ENCODE measurements around the gene SPP2.

SPP2 gene

GRCh38 chr2:234022424-234022823, 28.1 kb upstream of the SPP2 start:
- Histone ChIP-seq H3K9ac (ENCODE audit: low read depth, low read length) (no peak overlapping the region), H3K27ac (ENCODE audit: low read depth, low read length) (no peak overlapping the region), H3K4me1 (ENCODE audit: insufficient read depth, low read length) (no peaks in the 10 kb centered on the region), H3K9me3 (ENCODE audit: insufficient read depth, low read depth, low read length) (peaks cover 11% of the 10 kb centered on the region; the same call in 1 of the 2 replicates), H3K27me3 (ENCODE audit: insufficient read depth, low read length) (no peaks in the 10 kb centered on the region), H3K4me3 (ENCODE audit: low read length) (no peak overlapping the region), H3K36me3 (ENCODE audit: insufficient read depth, low read length) (no peaks in the 10 kb centered on the region)
- 100% methylated on average over 1 of the region's 1 CpG for WGBS

- WGBS: 93% methylated on average over 29 of the region's 29 CpGs
These were observed 26.2 kb upstream of the SPP2 start for GRCh38 chr2:234024304-234024703.

GRCh38 chr2:234025466-234025865, 25.0 kb upstream of the SPP2 start:
- H3K27ac ChIP-seq (ENCODE audit: low read depth, low read length): no peak overlapping the region
- peaks cover 11% of the 10 kb centered on the region; the same call in 1 of the 2 replicates for H3K9me3 ChIP-seq (ENCODE audit: insufficient read depth, low read depth, low read length)
- H3K9ac ChIP-seq (ENCODE audit: low read depth, low read length): no peak overlapping the region
- no peaks in the 10 kb centered on the region for H3K4me1 ChIP-seq (ENCODE audit: insufficient read depth, low read length)
- H3K27me3 ChIP-seq (ENCODE audit: insufficient read depth, low read length): no peaks in the 10 kb centered on the region
- H3K4me3 ChIP-seq (ENCODE audit: low read length): no peak overlapping the region
- no peaks in the 10 kb centered on the region for H3K36me3 ChIP-seq (ENCODE audit: insufficient read depth, low read length)
- WGBS: 87% methylated on average over 6 of the region's 10 CpGs

More at GRCh38 chr2:234024304-234024703, 26.2 kb upstream of the SPP2 start:
- Histone ChIP-seq H3K9ac (ENCODE audit: low read depth, low read length) (no peak overlapping the region), H3K9me3 (ENCODE audit: insufficient read depth, low read depth, low read length) (peaks cover 11% of the 10 kb centered on the region; the same call in 1 of the 2 replicates), H3K27ac (ENCODE audit: low read depth, low read length) (no peak overlapping the region), H3K4me3 (ENCODE audit: low read length) (no peak overlapping the region), H3K36me3 (ENCODE audit: insufficient read depth, low read length) (no peaks in the 10 kb centered on the region), H3K4me1 (ENCODE audit: insufficient read depth, low read length) (no peaks in the 10 kb centered on the region), H3K27me3 (ENCODE audit: insufficient read depth, low read length) (no peaks in the 10 kb centered on the region)

GRCh38 chr2:234025891-234026401, 24.6 kb upstream of the SPP2 start:
- H3K9me3 ChIP-seq (ENCODE audit: insufficient read depth, low read depth, low read length): peaks cover 11% of the 10 kb centered on the region; the same call in 1 of the 2 replicates
- no peaks in the 10 kb centered on the region for H3K4me1 ChIP-seq (ENCODE audit: insufficient read depth, low read length)
- H3K27me3 ChIP-seq (ENCODE audit: insufficient read depth, low read length): no peaks in the 10 kb centered on the region
- H3K27ac ChIP-seq (ENCODE audit: low read depth, low read length): no peak overlapping the region
- H3K4me3 ChIP-seq (ENCODE audit: low read length): no peak overlapping the region
- no peak overlapping the region for H3K9ac ChIP-seq (ENCODE audit: low read depth, low read length)
- WGBS: 85% methylated on average over 5 of the region's 5 CpGs
- no peaks in the 10 kb centered on the region for H3K36me3 ChIP-seq (ENCODE audit: insufficient read depth, low read length)

GRCh38 chr2:234026693-234027254, 23.7 kb upstream of the SPP2 start:
- 95% methylated on average over 9 of the region's 10 CpGs for WGBS
- Histone ChIP-seq H3K4me3 (ENCODE audit: low read length) (no peak overlapping the region), H3K4me1 (ENCODE audit: insufficient read depth, low read length) (no peaks in the 10 kb centered on the region), H3K36me3 (ENCODE audit: insufficient read depth, low read length) (no peaks in the 10 kb centered on the region), H3K9ac (ENCODE audit: low read depth, low read length) (no peak overlapping the region), H3K9me3 (ENCODE audit: insufficient read depth, low read depth, low read length) (peaks cover 11% of the 10 kb centered on the region; the same call in 1 of the 2 replicates), H3K27ac (ENCODE audit: low read depth, low read length) (no peak overlapping the region), H3K27me3 (ENCODE audit: insufficient read depth, low read length) (no peaks in the 10 kb centered on the region)

GRCh38 chr2:234027641-234028040, 22.9 kb upstream of the SPP2 start:
- Histone ChIP-seq H3K27me3 (ENCODE audit: insufficient read depth, low read length) (no peaks in the 10 kb centered on the region), H3K4me1 (ENCODE audit: insufficient read depth, low read length) (no peaks in the 10 kb centered on the region), H3K4me3 (ENCODE audit: low read length) (no peak overlapping the region), H3K36me3 (ENCODE audit: insufficient read depth, low read length) (no peaks in the 10 kb centered on the region), H3K9ac (ENCODE audit: low read depth, low read length) (no peak overlapping the region), H3K27ac (ENCODE audit: low read depth, low read length) (no peak overlapping the region), H3K9me3 (ENCODE audit: insufficient read depth, low read depth, low read length) (peaks cover 11% of the 10 kb centered on the region; the same call in 1 of the 2 replicates)
- 96% methylated on average over 1 of the region's 1 CpG for WGBS

GRCh38 chr2:234029150-234029733, 21.3 kb upstream of the SPP2 start:
- Histone ChIP-seq H3K9ac (ENCODE audit: low read depth, low read length) (no peak overlapping the region), H3K27ac (ENCODE audit: low read depth, low read length) (no peak overlapping the region), H3K4me3 (ENCODE audit: low read length) (no peak overlapping the region), H3K9me3 (ENCODE audit: insufficient read depth, low read depth, low read length) (peaks cover 4% of the 10 kb centered on the region; the same call in 1 of the 2 replicates), H3K27me3 (ENCODE audit: insufficient read depth, low read length) (no peaks in the 10 kb centered on the region), H3K4me1 (ENCODE audit: insufficient read depth, low read length) (no peaks in the 10 kb centered on the region), H3K36me3 (ENCODE audit: insufficient read depth, low read length) (no peaks in the 10 kb centered on the region)
- 90% methylated on average over 2 of the region's 4 CpGs for WGBS

- Histone ChIP-seq H3K27me3 (ENCODE audit: insufficient read depth, low read length) (no peaks in the 10 kb centered on the region), H3K4me3 (ENCODE audit: low read length) (no peak overlapping the region), H3K9me3 (ENCODE audit: insufficient read depth, low read depth, low read length) (no peaks in the 10 kb centered on the region), H3K9ac (ENCODE audit: low read depth, low read length) (no peak overlapping the region), H3K4me1 (ENCODE audit: insufficient read depth, low read length) (no peaks in the 10 kb centered on the region), H3K27ac (ENCODE audit: low read depth, low read length) (no peak overlapping the region), H3K36me3 (ENCODE audit: insufficient read depth, low read length) (no peaks in the 10 kb centered on the region)
- 61% methylated on average over 2 of the region's 2 CpGs for WGBS
These were observed 19.3 kb upstream of the SPP2 start for GRCh38 chr2:234031207-234031606.

GRCh38 chr2:234032279-234032856, 18.1 kb upstream of the SPP2 start:
- Histone ChIP-seq H3K36me3 (ENCODE audit: insufficient read depth, low read length) (no peaks in the 10 kb centered on the region), H3K4me3 (ENCODE audit: low read length) (no peak overlapping the region), H3K4me1 (ENCODE audit: insufficient read depth, low read length) (no peaks in the 10 kb centered on the region), H3K9ac (ENCODE audit: low read depth, low read length) (no peak overlapping the region), H3K27ac (ENCODE audit: low read depth, low read length) (no peak overlapping the region), H3K27me3 (ENCODE audit: insufficient read depth, low read length) (no peaks in the 10 kb centered on the region), H3K9me3 (ENCODE audit: insufficient read depth, low read depth, low read length) (peaks cover 5% of the 10 kb centered on the region; the same call in 1 of the 2 replicates)
- WGBS: 80% methylated on average over 1 of the region's 1 CpG

GRCh38 chr2:234033174-234033573, 17.3 kb upstream of the SPP2 start:
- no peak overlapping the region for H3K27ac ChIP-seq (ENCODE audit: low read depth, low read length)
- H3K27me3 ChIP-seq (ENCODE audit: insufficient read depth, low read length): no peaks in the 10 kb centered on the region
- no peak overlapping the region for H3K9ac ChIP-seq (ENCODE audit: low read depth, low read length)

GRCh38 chr2:234033885-234034284, 16.6 kb upstream of the SPP2 start:
- WGBS: 100% methylated on average over 2 of the region's 2 CpGs
- H3K36me3 ChIP-seq (ENCODE audit: insufficient read depth, low read length): no peaks in the 10 kb centered on the region
- no peak overlapping the region for H3K9ac ChIP-seq (ENCODE audit: low read depth, low read length)
- H3K27me3 ChIP-seq (ENCODE audit: insufficient read depth, low read length): no peaks in the 10 kb centered on the region
- H3K9me3 ChIP-seq (ENCODE audit: insufficient read depth, low read depth, low read length): peaks cover 5% of the 10 kb centered on the region; the same call in 1 of the 2 replicates
- no peaks in the 10 kb centered on the region for H3K4me1 ChIP-seq (ENCODE audit: insufficient read depth, low read length)
- no peak overlapping the region for H3K4me3 ChIP-seq (ENCODE audit: low read length)
- H3K27ac ChIP-seq (ENCODE audit: low read depth, low read length): no peak overlapping the region

More at GRCh38 chr2:234033174-234033573, 17.3 kb upstream of the SPP2 start:
- Histone ChIP-seq H3K36me3 (ENCODE audit: insufficient read depth, low read length) (no peaks in the 10 kb centered on the region), H3K4me1 (ENCODE audit: insufficient read depth, low read length) (no peaks in the 10 kb centered on the region), H3K4me3 (ENCODE audit: low read length) (no peak overlapping the region), H3K9me3 (ENCODE audit: insufficient read depth, low read depth, low read length) (peaks cover 5% of the 10 kb centered on the region; the same call in 1 of the 2 replicates)
- 81% methylated on average over 3 of the region's 3 CpGs for WGBS

Measured in HUES64 (cell line).